Body of pancreas (tissue), 4 donors: Measurements from ENCODE around the gene VPS9D1. TPM values are rescaled to one million over a fixed set of nuclear protein-coding genes. Genes with fewer than 3 reads are reported as not detected.

ENCODE experiments used
- ATAC-seq: fragments of 150-250 bp; one replicate; pipeline ENCODE4 v1.9.1; 2016
- DNase-seq, 4 donors: peaks; one replicate each; pipeline ENCODE4 v3.0.0-alpha.2; 2019
- H3K27ac ChIP-seq, 4 donors: fragments of 200-600 bp; sonication (generic); 1 replicate in 3 of 4; 2 replicates in 1 of 4; pipeline versions ENCODE4 v1.5.1 to v1.6.1; 2016 to 2019; ENCODE audit warnings: mild to moderate bottlenecking in 1 of 4, mixed read lengths in 1 of 4, moderate library complexity in 1 of 4
- H3K27me3 ChIP-seq, 2 donors: fragments of 200-600 bp; sonication (generic); one replicate each; pipeline ENCODE4 v1.6.0; 2016; ENCODE audit warnings: mild to moderate bottlenecking in 1 of 2
- H3K36me3 ChIP-seq, 2 donors: fragments of 200-600 bp; sonication (generic); replicated peaks in 1 of 2; 2 replicates each; pipeline ENCODE4 v1.5.1; 2016; ENCODE audit warnings: low read depth in 2 of 2; ENCODE audit not compliant: insufficient read depth in 1 of 2
- H3K4me1 ChIP-seq: fragments of 200-600 bp; sonication (generic); one replicate; pipeline ENCODE4 v1.6.0; 2016
- H3K4me3 ChIP-seq, 2 donors: fragments of 200-600 bp; sonication (generic); 1 replicate in 1 of 2; 2 replicates in 1 of 2; pipeline ENCODE4 v1.5.1; 2016 to 2019
- H3K9me3 ChIP-seq, 3 donors: fragments of 200-600 bp; sonication (generic); 1 replicate in 2 of 3; 2 replicates in 1 of 3; pipeline ENCODE4 v1.5.1; 2016
- POLR2A ChIP-seq, 3 donors: fragments of 450-650 bp; IDR thresholded peaks; one replicate each; pipeline ENCODE4 v1.6.1; 2016; ENCODE audit warnings: antibody characterized with exemption in 3 of 3, mild to moderate bottlenecking in 2 of 3
- WGBS, 2 donors: methylation state at CpG; one replicate each; pipeline ENCODE4 v1.1.5; 2017; 5-methylcytosine and 5-hydroxymethylcytosine counted together
- intact Hi-C: fragments of 100-400 bp; cut with DNase I; formaldehyde crosslinking; loops from one replicate; pipeline ENCODE4 v1.15.1; 2023
- total RNA-seq, 2 donors: library from RNA; depleted of rRNA; stranded (reverse); fragments of >200 nt; gene quantifications; one replicate each; pipeline ENCODE4 v1.1.0, GENCODE V29; 2016
- TF ChIP-seq, protein P1 (sequence below), 7 experiments: fragments of 450-650 bp in 4 of 7; fragments of 200-600 bp in 3 of 7; sonication (generic) in 3 of 7; IDR thresholded peaks; one replicate each; pipeline ENCODE4 v1.5.1; 2016 to 2019; ENCODE audit warnings: antibody characterized with exemption in 7 of 7

Gene VPS9D1
- total RNA-seq, 2 donors from 2014 or later, result 3.6 to 24.7 TPM

DNA sequence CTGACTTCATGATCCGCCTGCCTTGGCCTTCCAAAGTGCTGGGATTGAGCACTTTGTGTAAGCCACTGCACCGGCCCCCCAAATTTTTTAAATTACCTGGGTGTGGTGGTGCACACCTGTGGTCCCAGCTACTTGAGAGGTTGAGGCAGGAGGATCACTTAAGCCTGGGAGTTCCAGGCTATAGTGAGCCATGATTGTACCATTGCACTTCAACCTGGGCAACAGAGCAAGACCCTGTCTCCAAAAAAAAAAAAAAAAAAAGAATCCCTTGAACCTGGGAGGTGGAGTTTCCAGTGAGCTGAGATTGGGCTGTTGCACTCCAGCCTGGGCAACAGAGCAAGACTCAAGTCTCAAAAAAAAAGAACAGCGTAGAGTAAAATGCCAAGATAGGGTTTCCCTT lies 15.9 kb upstream of the VPS9D1 start:
- H3K9me3 ChIP-seq, result no peaks in the 10 kb centered on the region
- peaks cover 11 to 49% of the 10 kb centered on the region in 2 donors for H3K36me3 ChIP-seq
- H3K27ac ChIP-seq, result no peak overlapping the region
- H3K4me3 ChIP-seq, result no peak overlapping the region
- DNase-seq (no peak), ATAC-seq (no peak)
- TF ChIP-seq POLR2A (IDR thresholded peaks at IDR 0.05), result no peak
- TF ChIP-seq, protein P1, sequence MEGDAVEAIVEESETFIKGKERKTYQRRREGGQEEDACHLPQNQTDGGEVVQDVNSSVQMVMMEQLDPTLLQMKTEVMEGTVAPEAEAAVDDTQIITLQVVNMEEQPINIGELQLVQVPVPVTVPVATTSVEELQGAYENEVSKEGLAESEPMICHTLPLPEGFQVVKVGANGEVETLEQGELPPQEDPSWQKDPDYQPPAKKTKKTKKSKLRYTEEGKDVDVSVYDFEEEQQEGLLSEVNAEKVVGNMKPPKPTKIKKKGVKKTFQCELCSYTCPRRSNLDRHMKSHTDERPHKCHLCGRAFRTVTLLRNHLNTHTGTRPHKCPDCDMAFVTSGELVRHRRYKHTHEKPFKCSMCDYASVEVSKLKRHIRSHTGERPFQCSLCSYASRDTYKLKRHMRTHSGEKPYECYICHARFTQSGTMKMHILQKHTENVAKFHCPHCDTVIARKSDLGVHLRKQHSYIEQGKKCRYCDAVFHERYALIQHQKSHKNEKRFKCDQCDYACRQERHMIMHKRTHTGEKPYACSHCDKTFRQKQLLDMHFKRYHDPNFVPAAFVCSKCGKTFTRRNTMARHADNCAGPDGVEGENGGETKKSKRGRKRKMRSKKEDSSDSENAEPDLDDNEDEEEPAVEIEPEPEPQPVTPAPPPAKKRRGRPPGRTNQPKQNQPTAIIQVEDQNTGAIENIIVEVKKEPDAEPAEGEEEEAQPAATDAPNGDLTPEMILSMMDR (IDR thresholded peaks at IDR 0.05), result no peak
- no peaks in the 10 kb centered on the region for H3K4me1 ChIP-seq
- WGBS, 2 donors, result 91 to 100% methylated on average over 2 of the region's 3 CpGs
- intact Hi-C loops, result no loop called here
- no peaks in the 10 kb centered on the region for H3K27me3 ChIP-seq

DNA sequence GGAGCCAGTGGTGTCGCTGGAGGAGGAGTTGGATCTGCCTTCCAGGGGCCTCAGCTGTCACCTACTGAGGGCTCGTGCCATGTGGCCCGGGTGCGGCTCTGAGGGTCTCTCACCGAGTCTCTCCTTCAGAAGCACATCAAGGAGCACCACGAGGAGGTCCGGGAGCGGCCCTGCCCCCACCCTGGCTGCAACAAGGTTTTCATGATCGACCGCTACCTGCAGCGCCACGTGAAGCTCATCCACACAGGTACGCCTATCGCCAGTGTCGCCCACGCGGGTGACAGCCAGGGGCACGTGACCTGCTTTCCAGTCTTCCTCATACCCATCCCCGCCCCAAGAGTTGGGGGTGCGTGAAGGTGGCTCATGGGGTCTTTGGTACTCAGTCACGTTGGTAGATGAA lies 13.1 kb upstream of the VPS9D1 start:
- intact Hi-C loops, result no loop called here
- no peak overlapping the region for H3K27ac ChIP-seq
- H3K9me3 ChIP-seq, result no peaks in the 10 kb centered on the region
- WGBS, 2 donors, result 91 to 92% methylated on average over 19 to 21 of the region's 21 CpGs
- ATAC-seq (no peak), DNase-seq (no peak)
- no peak overlapping the region for H3K4me3 ChIP-seq
- peaks cover 22 to 50% of the 10 kb centered on the region in 2 donors for H3K36me3 ChIP-seq
- H3K4me1 ChIP-seq, result no peaks in the 10 kb centered on the region
- no peak for TF ChIP-seq POLR2A (IDR thresholded peaks at IDR 0.05)
- TF ChIP-seq, protein P1 (IDR thresholded peaks at IDR 0.05), result no peak
- H3K27me3 ChIP-seq, result no peaks in the 10 kb centered on the region

DNA sequence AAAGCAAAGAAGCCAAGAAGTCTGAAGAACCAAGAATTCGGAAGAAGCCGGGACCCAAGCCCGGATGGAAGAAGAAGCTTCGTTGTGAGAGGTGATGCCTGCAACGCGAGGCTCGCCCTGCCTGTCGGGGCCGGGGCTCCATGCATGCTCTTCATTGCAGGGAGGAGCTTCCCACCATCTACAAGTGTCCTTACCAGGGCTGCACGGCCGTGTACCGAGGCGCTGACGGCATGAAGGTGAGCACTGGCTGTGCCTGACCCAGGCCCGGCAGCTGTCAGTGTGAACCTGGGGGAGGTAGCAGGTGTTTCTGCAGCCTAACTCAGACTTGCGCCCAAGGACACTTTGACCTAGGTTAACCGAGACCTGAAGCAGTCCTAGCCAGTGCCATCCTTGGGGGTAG lies 12.6 kb upstream of the VPS9D1 start:
- H3K36me3 ChIP-seq, result peaks cover 22 to 45% of the 10 kb centered on the region in 2 donors
- WGBS, 2 donors, result 89 to 96% methylated on average over 15 to 17 of the region's 17 CpGs

DNA sequence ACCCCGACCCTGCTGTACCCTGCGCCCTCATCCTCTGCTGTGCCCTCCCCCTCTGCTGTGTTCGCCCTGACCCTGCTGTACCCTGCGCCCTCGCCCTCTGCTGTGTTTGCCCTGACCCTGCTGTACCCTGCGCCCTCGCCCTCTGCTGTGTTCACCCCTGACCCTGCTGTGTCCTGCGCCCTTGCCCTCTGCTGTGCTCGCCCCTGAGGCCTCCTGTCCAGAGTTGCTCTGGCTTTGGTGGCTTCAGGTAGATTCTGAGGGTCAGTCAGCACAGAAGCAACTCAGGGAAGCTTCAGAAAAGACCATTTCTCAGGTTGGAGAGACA lies 12.2 kb upstream of the VPS9D1 start:
- Histone ChIP-seq H3K36me3 (peaks cover 22 to 42% of the 10 kb centered on the region in 2 donors), H3K4me3 (no peak overlapping the region)
- no peak for TF ChIP-seq POLR2A (IDR thresholded peaks at IDR 0.05)

More for the DNA sequence above, 12.6 kb upstream of the VPS9D1 start:
- DNase-seq (no peak), ATAC-seq (no peak)
- Histone ChIP-seq H3K27me3 (no peaks in the 10 kb centered on the region), H3K9me3 (no peaks in the 10 kb centered on the region), H3K4me3 (no peak overlapping the region), H3K27ac (no peak overlapping the region), H3K4me1 (no peaks in the 10 kb centered on the region)
- no peak for TF ChIP-seq POLR2A (IDR thresholded peaks at IDR 0.05)
- TF ChIP-seq, protein P1 (IDR thresholded peaks at IDR 0.05), result no peak
- intact Hi-C loops, result no loop called here

DNA sequence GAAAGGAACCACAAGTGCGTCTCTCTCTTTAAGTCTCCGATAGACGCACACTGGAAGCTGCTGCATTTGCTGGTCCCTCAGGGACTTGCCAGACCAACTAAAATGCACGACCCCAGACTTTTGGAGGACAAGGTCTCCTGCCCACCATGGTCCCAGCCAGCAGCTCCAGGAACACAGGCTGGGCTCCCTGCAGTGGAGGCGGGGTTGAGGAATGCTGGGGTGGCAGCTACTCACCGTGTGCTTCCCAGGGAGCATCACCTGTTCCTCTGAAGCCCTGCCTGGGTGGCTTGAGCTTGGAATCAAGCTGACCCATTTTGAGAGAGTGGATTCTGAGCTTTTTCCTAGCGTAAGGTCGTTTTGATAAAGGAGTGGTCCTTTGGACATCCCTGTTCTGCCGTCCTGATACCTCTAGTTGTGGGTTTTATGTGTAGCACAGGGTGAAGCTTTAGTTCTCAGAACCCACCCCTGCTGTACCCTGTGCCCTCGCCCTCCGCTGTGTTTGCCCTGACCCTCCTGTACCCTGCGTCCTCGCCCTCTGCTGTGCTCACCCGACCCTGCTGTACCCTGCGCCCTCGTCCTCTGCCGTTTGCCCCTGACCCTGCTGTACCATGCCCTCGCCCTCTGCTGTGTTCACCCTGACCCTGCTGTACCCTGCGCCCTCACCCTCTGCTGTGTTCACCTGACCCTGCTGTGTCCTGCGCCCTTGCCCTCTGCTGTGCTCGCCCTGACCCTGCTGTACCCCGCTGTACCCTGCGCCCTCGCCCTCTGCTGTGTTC lies 11.6 kb upstream of the VPS9D1 start:
- 83 to 90% methylated on average over 23 to 24 of the region's 24 CpGs for WGBS, 2 donors
- H3K27me3 ChIP-seq, result no peaks in the 10 kb centered on the region
- ATAC-seq (no peak), DNase-seq (no peak)
- TF ChIP-seq POLR2A (IDR thresholded peaks at IDR 0.05), result no peak
- TF ChIP-seq, protein P1 (IDR thresholded peaks at IDR 0.05), result no peak
- intact Hi-C loops, result no loop called here
- H3K9me3 ChIP-seq, result no peaks in the 10 kb centered on the region
- H3K27ac ChIP-seq, result no peak overlapping the region
- H3K4me3 ChIP-seq, result no peak overlapping the region
- H3K36me3 ChIP-seq, result peaks cover 22 to 38% of the 10 kb centered on the region in 2 donors
- no peaks in the 10 kb centered on the region for H3K4me1 ChIP-seq

More for the DNA sequence above, 12.2 kb upstream of the VPS9D1 start:
- Histone ChIP-seq H3K27ac (no peak overlapping the region), H3K27me3 (no peaks in the 10 kb centered on the region), H3K9me3 (no peaks in the 10 kb centered on the region), H3K4me1 (no peaks in the 10 kb centered on the region)
- ATAC-seq (no peak), DNase-seq (no peak)
- whole genome bisulfite sequencing, 2 donors, result 89 to 93% methylated on average over 9 of the region's 9 CpGs
- intact Hi-C loops, result no loop called here
